Measurements from ENCODE around the gene CCSER2. TPM values are rescaled to one million over a fixed set of nuclear protein-coding genes. Genes with fewer than 3 reads are reported as not detected.

CCSER2 gene
- total RNA-seq, 6 experiments from 2014 or later: 18.2 to 28.8 (median 25.9) TPM

DNA sequence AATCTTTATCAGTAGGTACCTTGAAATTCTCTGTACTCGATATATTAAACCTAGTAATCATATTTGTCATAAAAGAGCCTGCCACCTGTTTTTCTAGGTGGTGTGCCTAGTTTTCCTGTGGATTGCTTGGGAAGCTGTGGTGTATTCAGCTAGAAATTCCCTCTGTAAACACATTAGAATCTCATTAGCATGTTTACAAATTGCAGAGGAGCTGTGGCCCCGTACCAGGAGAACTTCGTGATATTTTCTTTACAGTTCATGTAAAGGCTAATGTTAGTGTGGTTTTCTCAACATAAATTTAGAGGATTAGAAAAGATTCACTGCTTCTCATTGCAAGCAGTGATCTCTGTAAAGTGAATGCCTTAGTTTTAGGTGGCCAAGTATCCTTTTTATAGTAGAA is 144.7 kb downstream of the CCSER2 start:
- Histone ChIP-seq H3K36me3 (no peaks in the 10 kb centered on the region), H3K4me1 (peaks cover 0 to 10% (median 0%) of the 10 kb centered on the region in 4 donors), H3K4me3 (no peak overlapping the region), H3K27me3 (no peaks in the 10 kb centered on the region), H3K9me3 (no peaks in the 10 kb centered on the region), H3K27ac (no peak overlapping the region)
- no peak for ATAC-seq
- intact Hi-C loops (cut with DNase I): no loop called here
- 90% methylated on average over 3 of the region's 3 CpGs for WGBS (ENCODE audit: insufficient coverage, low coverage, low lambda C conversion rate, missing lambda C conversion rate)
- no peak for DNase-seq
- TF ChIP-seq POLR2A (IDR thresholded peaks at IDR 0.05): no peak
- TF ChIP-seq, protein P1, sequence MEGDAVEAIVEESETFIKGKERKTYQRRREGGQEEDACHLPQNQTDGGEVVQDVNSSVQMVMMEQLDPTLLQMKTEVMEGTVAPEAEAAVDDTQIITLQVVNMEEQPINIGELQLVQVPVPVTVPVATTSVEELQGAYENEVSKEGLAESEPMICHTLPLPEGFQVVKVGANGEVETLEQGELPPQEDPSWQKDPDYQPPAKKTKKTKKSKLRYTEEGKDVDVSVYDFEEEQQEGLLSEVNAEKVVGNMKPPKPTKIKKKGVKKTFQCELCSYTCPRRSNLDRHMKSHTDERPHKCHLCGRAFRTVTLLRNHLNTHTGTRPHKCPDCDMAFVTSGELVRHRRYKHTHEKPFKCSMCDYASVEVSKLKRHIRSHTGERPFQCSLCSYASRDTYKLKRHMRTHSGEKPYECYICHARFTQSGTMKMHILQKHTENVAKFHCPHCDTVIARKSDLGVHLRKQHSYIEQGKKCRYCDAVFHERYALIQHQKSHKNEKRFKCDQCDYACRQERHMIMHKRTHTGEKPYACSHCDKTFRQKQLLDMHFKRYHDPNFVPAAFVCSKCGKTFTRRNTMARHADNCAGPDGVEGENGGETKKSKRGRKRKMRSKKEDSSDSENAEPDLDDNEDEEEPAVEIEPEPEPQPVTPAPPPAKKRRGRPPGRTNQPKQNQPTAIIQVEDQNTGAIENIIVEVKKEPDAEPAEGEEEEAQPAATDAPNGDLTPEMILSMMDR (IDR thresholded peaks at IDR 0.05): no peak

- no peaks in the 10 kb centered on the region for H3K4me1 ChIP-seq
- H3K9me3 ChIP-seq: no peaks in the 10 kb centered on the region
- intact Hi-C loops (cut with DNase I): no loop called here
- no peak for DNase-seq
- 73% methylated on average over 3 of the region's 3 CpGs for WGBS (ENCODE audit: insufficient coverage, low coverage, low lambda C conversion rate, missing lambda C conversion rate)
- H3K27ac ChIP-seq: no peak overlapping the region
- no peak overlapping the region for H3K4me3 ChIP-seq
- ATAC-seq: no peak
- H3K27me3 ChIP-seq: no peaks in the 10 kb centered on the region
- no peaks in the 10 kb centered on the region for H3K36me3 ChIP-seq
- TF ChIP-seq POLR2A (IDR thresholded peaks at IDR 0.05): no peak
- TF ChIP-seq, protein P1 (IDR thresholded peaks at IDR 0.05): no peak
These were observed 149.2 kb downstream of the CCSER2 start for GRCh38 chr10:84477398-84478128.

- ATAC-seq (no peak), DNase-seq (no peak)
- Histone ChIP-seq H3K27me3 (no peaks in the 10 kb centered on the region), H3K27ac (no peak overlapping the region), H3K36me3 (no peaks in the 10 kb centered on the region), H3K4me1 (no peaks in the 10 kb centered on the region), H3K4me3 (no peak overlapping the region), H3K9me3 (no peaks in the 10 kb centered on the region)
- no peak for TF ChIP-seq POLR2A (IDR thresholded peaks at IDR 0.05)
- TF ChIP-seq, protein P1 (IDR thresholded peaks at IDR 0.05): no peak
- intact Hi-C loops (cut with DNase I): no loop called here
These were observed 149.8 kb downstream of the CCSER2 start for GRCh38 chr10:84478151-84478550.

DNA sequence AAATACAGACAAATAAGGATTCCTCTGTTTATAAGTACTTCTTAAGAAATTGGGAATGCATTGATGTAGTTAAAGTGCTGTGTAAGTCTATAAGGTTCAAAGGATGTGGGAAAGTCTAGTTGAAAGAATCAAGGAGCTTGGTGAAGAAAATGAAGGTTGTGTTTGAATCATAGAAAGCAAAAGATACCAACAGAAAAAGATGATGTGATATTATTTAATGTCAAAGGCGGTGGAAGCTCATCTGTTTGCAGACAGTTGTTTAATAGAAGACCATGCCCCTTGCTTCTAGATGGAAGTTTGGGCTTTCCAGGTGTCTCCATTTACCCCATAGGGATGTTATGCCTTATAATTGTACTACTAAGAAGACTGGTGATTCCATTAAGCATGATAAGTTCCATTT is 150.3 kb downstream of the CCSER2 start:
- TF ChIP-seq, protein P1 (IDR thresholded peaks at IDR 0.05): no peak
- ATAC-seq: no peak
- H3K4me3 ChIP-seq: no peak overlapping the region
- no peaks in the 10 kb centered on the region for H3K4me1 ChIP-seq
- H3K9me3 ChIP-seq: no peaks in the 10 kb centered on the region
- intact Hi-C loops (cut with DNase I): no loop called here
- no peak for DNase-seq
- no peaks in the 10 kb centered on the region for H3K27me3 ChIP-seq
- 100% methylated on average over 1 of the region's 1 CpG for WGBS (ENCODE audit: insufficient coverage, low coverage, low lambda C conversion rate, missing lambda C conversion rate)
- no peak overlapping the region for H3K27ac ChIP-seq
- H3K36me3 ChIP-seq: no peaks in the 10 kb centered on the region

DNA sequence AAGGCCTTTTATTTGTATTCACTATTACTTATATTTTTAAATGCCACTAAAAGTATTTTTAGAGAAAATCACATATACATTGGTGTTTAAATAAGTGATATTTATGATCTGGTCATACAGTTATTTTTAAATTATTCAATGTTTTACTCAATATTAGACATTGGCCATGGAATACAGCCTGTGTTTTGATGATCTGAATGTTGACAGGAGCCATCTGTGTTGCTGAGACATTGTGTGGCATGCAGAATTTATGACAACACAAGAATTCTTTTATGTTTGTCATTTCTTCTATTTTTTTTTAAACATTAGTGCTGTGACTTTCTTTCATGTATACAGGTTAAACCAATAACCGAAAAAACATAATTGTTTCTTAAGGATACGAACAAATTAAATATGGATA is 156.2 kb downstream of the CCSER2 start:
- Histone ChIP-seq H3K27me3 (no peaks in the 10 kb centered on the region), H3K4me1 (no peaks in the 10 kb centered on the region), H3K9me3 (no peaks in the 10 kb centered on the region), H3K27ac (no peak overlapping the region), H3K36me3 (no peaks in the 10 kb centered on the region), H3K4me3 (no peak overlapping the region)
- no peak for DNase-seq
- WGBS (ENCODE audit: insufficient coverage, low coverage, low lambda C conversion rate, missing lambda C conversion rate): 96% methylated on average over 2 of the region's 2 CpGs
- ATAC-seq: no peak
- TF ChIP-seq, protein P1 (IDR thresholded peaks at IDR 0.05): no peak
- no peak for TF ChIP-seq POLR2A (IDR thresholded peaks at IDR 0.05)
- intact Hi-C loops (cut with DNase I): no loop called here

Measured in right lobe of liver (tissue), 6 donors.